ENCODE data around the gene FIGNL2. TPM values are rescaled to one million over a fixed set of nuclear protein-coding genes. Genes with fewer than 3 reads are reported as not detected.

The FIGNL2 gene
- total and polyA plus RNA-seq, 9 of the 15 experiments (the other 6 are each of a cell fraction or from before 2014, with no cell fraction given): 0.01 TPM; not detected in 8

DNA sequence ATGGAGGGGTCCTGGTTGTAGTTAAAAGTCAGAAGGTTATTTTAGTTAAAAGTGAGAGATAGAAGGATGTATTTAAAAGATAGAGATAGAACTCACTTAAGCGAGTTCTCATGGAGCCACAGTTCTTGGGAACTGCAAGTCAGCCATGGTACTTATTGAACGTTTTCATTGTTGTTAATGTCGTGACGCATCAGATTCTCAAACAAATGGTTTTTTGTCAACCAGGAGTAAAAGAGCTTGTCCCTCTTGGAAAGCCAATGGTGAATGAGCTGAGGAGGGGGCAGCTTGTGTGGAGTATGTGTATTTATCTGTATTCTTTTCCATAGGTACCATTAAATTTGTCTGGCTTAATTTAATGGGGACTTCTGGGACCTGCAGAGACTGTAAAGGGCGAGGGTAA, 68.6 kb downstream of the FIGNL2 start:
- H3K27ac ChIP-seq (ENCODE audit: extremely low read depth, low read depth, low read length): no peak overlapping the region
- ChIA-PET POLR2A (no interaction called here), CTCF (ENCODE audit: low intra/inter-chr PET ratio) (no interaction called here)
- FAIRE-seq (no peak), ATAC-seq (no peak), DNase-seq (ENCODE audit: extremely low read depth in 1 of 4, low spot score in 3 of 4) (no peak)
- TF ChIP-seq MTA3 (IDR thresholded peaks at IDR 0.05; ENCODE audit: borderline replicate concordance) (no peak), ZNF444 (CRISPR knock-in tag; IDR thresholded peaks at IDR 0.05) (no peak), SNRNP70 (optimal IDR thresholded peaks at IDR 0.05; ENCODE audit: low read depth, low read length) (no peak), KLF1 (tag; IDR thresholded peaks at IDR 0.05) (no peak)
- no peak overlapping the region for H3K4me2 ChIP-seq (ENCODE audit: insufficient read depth, low read length)
- WGBS (ENCODE audit: insufficient coverage, low coverage, missing lambda C conversion rate): 0% methylated on average over 5 of the region's 5 CpGs
- intact Hi-C loops (cut with micrococcal nuclease) (no loop called here), in situ Hi-C loops (cut with MboI) (no loop called here)
- H4K20me1 ChIP-seq (replicated peaks; ENCODE audit: control insufficient read depth, insufficient read depth, low read length): no peaks in the 10 kb centered on the region
- no peaks in the 10 kb centered on the region for H3K4me1 ChIP-seq (replicated peaks in 1 of 2; ENCODE audit: control insufficient read depth in 2 of 2, insufficient read depth in 2 of 2, low read length in 2 of 2)
- H3K9me3 ChIP-seq (replicated peaks; ENCODE audit: control insufficient read depth, insufficient read depth, low read depth, low read length): no peaks in the 10 kb centered on the region
- no peaks in the 10 kb centered on the region for H3K36me3 ChIP-seq (ENCODE audit: control insufficient read depth, insufficient read depth, low read length)
- H3K9me1 ChIP-seq (ENCODE audit: control insufficient read depth, insufficient read depth, low read length): no peaks in the 10 kb centered on the region
- H3K79me2 ChIP-seq (ENCODE audit: control insufficient read depth, insufficient read depth, low read length): no peaks in the 10 kb centered on the region
- H3K27me3 ChIP-seq (ENCODE audit: control insufficient read depth in 2 of 2, insufficient read depth in 2 of 2, low read length in 2 of 2): peaks cover 5 to 6% of the 10 kb centered on the region in 2 experiments; a peak in 4 of 5 replicates
- no peak overlapping the region for H3K9ac ChIP-seq (ENCODE audit: insufficient read depth in 1 of 2, low read depth in 2 of 2, low read length in 2 of 2)
- no TSS peak for BruUV-seq (replicated peaks)
- H3K4me3 ChIP-seq: no peak overlapping the region
- no peak overlapping the region for H2AFZ ChIP-seq (ENCODE audit: low read depth, low read length)

DNA sequence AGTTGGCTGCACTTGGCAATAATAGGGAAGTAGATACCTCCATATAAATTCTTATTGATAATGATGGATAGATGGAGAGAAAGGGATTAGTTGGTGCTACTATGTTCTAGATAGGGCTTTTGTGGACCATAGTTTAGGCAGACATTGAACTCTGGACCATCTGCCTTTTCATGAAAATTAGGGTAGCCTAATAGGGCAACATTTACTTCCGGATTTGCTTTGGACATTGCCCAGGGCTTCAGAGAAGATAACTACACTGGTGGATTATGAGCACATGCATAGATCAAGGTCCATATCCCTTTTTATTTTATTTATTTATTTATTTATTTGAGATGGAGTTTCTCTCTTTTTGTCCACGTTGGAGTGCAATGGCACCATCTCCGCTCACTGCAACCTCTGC, 70.5 kb downstream of the FIGNL2 start:
- Histone ChIP-seq H3K4me1 (replicated peaks in 1 of 2; ENCODE audit: control insufficient read depth in 2 of 2, insufficient read depth in 2 of 2, low read length in 2 of 2) (no peaks in the 10 kb centered on the region), H3K27me3 (ENCODE audit: control insufficient read depth in 2 of 2, insufficient read depth in 2 of 2, low read length in 2 of 2) (peaks cover 2 to 6% of the 10 kb centered on the region in 2 experiments; a peak in 3 of 5 replicates), H3K79me2 (ENCODE audit: control insufficient read depth, insufficient read depth, low read length) (no peaks in the 10 kb centered on the region), H3K27ac (ENCODE audit: extremely low read depth, low read depth, low read length) (no peak overlapping the region), H3K4me2 (ENCODE audit: insufficient read depth, low read length) (no peak overlapping the region), H3K36me3 (ENCODE audit: control insufficient read depth, insufficient read depth, low read length) (no peaks in the 10 kb centered on the region), H3K4me3 (no peak overlapping the region), H3K9me1 (ENCODE audit: control insufficient read depth, insufficient read depth, low read length) (no peaks in the 10 kb centered on the region), H4K20me1 (replicated peaks; ENCODE audit: control insufficient read depth, insufficient read depth, low read length) (no peaks in the 10 kb centered on the region), H2AFZ (ENCODE audit: low read depth, low read length) (no peak overlapping the region), H3K9me3 (replicated peaks; ENCODE audit: control insufficient read depth, insufficient read depth, low read depth, low read length) (no peaks in the 10 kb centered on the region), H3K9ac (ENCODE audit: insufficient read depth in 1 of 2, low read depth in 2 of 2, low read length in 2 of 2) (no peak overlapping the region)
- in situ Hi-C loops (cut with MboI): no loop called here
- ATAC-seq (no peak), FAIRE-seq (no peak), DNase-seq (ENCODE audit: extremely low read depth in 1 of 4, low spot score in 3 of 4) (no peak)
- intact Hi-C loops (cut with micrococcal nuclease): no loop called here
- POLR2A ChIA-PET: interaction anchor here (1.4 kb wide), 1 partner anchor 8 kb away, joined by 3 read pairs; no protein-coding TSS in a partner anchor
- 0% methylated on average over 3 of the region's 3 CpGs for WGBS (ENCODE audit: insufficient coverage, low coverage, missing lambda C conversion rate)
- CTCF ChIA-PET (ENCODE audit: low intra/inter-chr PET ratio): interaction anchor here (0.6 kb wide), 1 partner anchor 23 kb away, joined by 3 read pairs; no protein-coding TSS in a partner anchor
- no TSS peak for BruUV-seq (replicated peaks)
- TF ChIP-seq GABPB1 (CRISPR knock-in tag; IDR thresholded peaks at IDR 0.05) (no peak), NFE2L1 (tag; IDR thresholded peaks at IDR 0.05; ENCODE audit: borderline replicate concordance, low read depth) (no peak), CC2D1A (IDR thresholded peaks at IDR 0.05) (no peak)
- TF ChIP-seq, protein P1, sequence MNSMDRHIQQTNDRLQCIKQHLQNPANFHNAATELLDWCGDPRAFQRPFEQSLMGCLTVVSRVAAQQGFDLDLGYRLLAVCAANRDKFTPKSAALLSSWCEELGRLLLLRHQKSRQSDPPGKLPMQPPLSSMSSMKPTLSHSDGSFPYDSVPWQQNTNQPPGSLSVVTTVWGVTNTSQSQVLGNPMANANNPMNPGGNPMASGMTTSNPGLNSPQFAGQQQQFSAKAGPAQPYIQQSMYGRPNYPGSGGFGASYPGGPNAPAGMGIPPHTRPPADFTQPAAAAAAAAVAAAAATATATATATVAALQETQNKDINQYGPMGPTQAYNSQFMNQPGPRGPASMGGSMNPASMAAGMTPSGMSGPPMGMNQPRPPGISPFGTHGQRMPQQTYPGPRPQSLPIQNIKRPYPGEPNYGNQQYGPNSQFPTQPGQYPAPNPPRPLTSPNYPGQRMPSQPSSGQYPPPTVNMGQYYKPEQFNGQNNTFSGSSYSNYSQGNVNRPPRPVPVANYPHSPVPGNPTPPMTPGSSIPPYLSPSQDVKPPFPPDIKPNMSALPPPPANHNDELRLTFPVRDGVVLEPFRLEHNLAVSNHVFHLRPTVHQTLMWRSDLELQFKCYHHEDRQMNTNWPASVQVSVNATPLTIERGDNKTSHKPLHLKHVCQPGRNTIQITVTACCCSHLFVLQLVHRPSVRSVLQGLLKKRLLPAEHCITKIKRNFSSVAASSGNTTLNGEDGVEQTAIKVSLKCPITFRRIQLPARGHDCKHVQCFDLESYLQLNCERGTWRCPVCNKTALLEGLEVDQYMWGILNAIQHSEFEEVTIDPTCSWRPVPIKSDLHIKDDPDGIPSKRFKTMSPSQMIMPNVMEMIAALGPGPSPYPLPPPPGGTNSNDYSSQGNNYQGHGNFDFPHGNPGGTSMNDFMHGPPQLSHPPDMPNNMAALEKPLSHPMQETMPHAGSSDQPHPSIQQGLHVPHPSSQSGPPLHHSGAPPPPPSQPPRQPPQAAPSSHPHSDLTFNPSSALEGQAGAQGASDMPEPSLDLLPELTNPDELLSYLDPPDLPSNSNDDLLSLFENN (IDR thresholded peaks at IDR 0.05; ENCODE audit: low read depth in 2 of 2, low read length in 2 of 2): no peak
- TF ChIP-seq, protein P2, sequence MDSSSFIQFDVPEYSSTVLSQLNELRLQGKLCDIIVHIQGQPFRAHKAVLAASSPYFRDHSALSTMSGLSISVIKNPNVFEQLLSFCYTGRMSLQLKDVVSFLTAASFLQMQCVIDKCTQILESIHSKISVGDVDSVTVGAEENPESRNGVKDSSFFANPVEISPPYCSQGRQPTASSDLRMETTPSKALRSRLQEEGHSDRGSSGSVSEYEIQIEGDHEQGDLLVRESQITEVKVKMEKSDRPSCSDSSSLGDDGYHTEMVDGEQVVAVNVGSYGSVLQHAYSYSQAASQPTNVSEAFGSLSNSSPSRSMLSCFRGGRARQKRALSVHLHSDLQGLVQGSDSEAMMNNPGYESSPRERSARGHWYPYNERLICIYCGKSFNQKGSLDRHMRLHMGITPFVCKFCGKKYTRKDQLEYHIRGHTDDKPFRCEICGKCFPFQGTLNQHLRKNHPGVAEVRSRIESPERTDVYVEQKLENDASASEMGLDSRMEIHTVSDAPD (CRISPR knock-in tag; IDR thresholded peaks at IDR 0.05): no peak
- TF ChIP-seq, protein P3, sequence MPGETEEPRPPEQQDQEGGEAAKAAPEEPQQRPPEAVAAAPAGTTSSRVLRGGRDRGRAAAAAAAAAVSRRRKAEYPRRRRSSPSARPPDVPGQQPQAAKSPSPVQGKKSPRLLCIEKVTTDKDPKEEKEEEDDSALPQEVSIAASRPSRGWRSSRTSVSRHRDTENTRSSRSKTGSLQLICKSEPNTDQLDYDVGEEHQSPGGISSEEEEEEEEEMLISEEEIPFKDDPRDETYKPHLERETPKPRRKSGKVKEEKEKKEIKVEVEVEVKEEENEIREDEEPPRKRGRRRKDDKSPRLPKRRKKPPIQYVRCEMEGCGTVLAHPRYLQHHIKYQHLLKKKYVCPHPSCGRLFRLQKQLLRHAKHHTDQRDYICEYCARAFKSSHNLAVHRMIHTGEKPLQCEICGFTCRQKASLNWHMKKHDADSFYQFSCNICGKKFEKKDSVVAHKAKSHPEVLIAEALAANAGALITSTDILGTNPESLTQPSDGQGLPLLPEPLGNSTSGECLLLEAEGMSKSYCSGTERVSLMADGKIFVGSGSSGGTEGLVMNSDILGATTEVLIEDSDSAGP (CRISPR knock-in tag; IDR thresholded peaks at IDR 0.05): no peak

Data from K562 (cell line).